ENCODE data around the gene TNN. TPM values are rescaled to one million over a fixed set of nuclear protein-coding genes. Genes with fewer than 3 reads are reported as not detected.

TNN gene
- total RNA-seq, 1 experiment from 2014 or later = 0.29 TPM

Other genes starting within 250 kb of the TNN start
- 282 and 610 TPM in 2 replicates for gene CACYBP, start 67.9 kb upstream of the TNN start, total RNA-seq (2014; rRNA removed; shearing (Covaris generic))
- 21.3 and 29.0 TPM in 2 replicates for gene MRPS14, start 44.4 kb upstream of the TNN start, total RNA-seq (2014; rRNA removed; shearing (Covaris generic))
- 4.7 TPM in 2 replicates for gene KIAA0040, start 124.9 kb downstream of the TNN start, total RNA-seq (2014; rRNA removed; shearing (Covaris generic))